Erythroblast (primary cell): ENCODE measurements around the gene SERPING1.

Experiments used
- DNase-seq, 2 experiments: peaks; one replicate each; lab custom pipeline; 2025; lab: John Stamatoyannopoulos, UW
- GATA1 ChIP-seq: IDR thresholded peaks from 2 replicates; pipeline ENCODE4 v1.6.1; 2011; ENCODE audit warnings: low read depth, mild to moderate bottlenecking, control low read depth, low read length, moderate library complexity
- POLR2A ChIP-seq: IDR thresholded peaks from 2 replicates; pipeline ENCODE4 v1.6.1; 2011; ENCODE audit warnings: mild to moderate bottlenecking, low read length

The SERPING1 gene

DNA sequence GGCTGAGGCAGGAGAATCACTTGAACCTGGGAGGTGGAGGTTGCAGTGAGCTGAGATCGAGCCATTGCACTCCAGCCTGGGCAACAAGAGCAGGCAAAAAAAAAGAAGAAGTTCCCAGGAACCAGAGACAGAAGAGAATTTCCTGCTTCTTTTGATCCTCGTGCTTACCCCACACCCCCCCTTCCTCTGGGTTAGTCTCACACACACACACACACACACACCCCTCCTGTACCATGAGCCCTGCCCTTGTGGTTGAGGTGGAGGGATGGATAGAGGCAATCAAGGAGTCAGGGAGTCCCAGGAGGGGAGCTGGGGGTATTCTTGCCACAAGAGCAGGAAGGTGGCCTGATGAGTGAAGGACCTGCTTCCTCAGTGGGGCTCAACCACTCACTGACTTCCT lies 25.9 kb upstream of the SERPING1 start:
- no peak for DNase-seq
- TF ChIP-seq GATA1 (no peak), POLR2A (no peak)

DNA sequence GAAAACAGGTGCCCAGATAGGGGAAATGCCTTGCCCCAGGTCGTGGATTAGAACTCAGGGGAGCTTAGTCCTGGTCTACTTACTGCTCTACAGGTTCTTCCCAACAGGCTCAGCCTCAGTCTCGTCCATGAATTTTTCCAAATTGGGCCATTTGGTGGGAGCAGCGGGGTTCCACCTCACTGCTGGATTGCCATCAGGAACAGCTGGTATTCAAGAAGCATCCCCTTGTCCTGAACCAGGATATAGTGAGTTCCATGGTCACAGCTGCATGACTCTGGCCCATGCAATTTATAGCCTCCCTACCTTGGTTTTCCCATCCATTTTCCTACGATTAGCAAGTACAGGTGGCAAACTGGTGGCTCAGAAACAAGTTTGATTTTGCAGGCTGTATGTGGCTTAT lies 23.4 kb upstream of the SERPING1 start:
- no peak for DNase-seq
- TF ChIP-seq GATA1, result no peak
- no peak for TF ChIP-seq POLR2A

DNA sequence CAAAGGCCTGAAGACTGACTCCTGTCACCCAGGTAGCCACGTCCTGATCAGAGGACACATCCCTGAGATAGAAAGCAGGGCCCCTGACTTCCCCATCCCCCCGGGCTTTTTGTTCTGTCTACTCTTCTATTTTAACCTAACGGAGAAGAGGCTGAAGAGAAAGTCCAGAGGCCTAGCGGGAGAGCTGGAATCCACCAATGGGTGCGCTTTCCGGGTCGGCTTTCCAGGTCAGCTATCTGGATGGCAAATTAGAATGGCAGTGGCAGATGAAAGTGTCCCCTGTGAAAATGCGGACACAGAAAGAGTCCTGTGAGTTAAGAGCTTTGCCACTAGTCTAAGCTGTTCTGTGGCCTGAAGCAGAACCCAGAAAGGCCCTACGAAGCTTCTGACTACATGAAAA lies 13.1 kb upstream of the SERPING1 start:
- no peak for DNase-seq

DNA sequence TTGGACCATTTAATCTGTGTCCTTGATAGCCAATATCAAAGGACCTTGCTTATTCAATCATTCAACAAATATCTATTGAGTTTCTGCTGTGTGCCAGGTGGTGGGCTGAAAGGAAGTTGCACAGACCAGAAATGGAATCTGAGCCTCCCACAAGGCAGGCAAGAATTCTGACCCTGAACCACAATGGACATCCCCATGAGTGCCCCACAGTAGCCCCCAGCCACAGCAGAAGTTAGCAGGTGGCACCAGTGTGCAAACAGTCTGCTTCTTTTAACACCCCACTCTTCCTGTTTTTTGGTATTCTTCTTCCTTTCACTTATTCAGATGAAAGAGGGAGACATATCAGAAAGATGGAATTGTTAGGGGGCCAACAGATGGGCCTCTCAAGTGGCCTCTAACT lies 12.2 kb upstream of the SERPING1 start:
- no peak for TF ChIP-seq GATA1
- TF ChIP-seq POLR2A, result no peak
- no peak for DNase-seq

More for the DNA sequence above, 13.1 kb upstream of the SERPING1 start:
- no peak for TF ChIP-seq POLR2A

DNA sequence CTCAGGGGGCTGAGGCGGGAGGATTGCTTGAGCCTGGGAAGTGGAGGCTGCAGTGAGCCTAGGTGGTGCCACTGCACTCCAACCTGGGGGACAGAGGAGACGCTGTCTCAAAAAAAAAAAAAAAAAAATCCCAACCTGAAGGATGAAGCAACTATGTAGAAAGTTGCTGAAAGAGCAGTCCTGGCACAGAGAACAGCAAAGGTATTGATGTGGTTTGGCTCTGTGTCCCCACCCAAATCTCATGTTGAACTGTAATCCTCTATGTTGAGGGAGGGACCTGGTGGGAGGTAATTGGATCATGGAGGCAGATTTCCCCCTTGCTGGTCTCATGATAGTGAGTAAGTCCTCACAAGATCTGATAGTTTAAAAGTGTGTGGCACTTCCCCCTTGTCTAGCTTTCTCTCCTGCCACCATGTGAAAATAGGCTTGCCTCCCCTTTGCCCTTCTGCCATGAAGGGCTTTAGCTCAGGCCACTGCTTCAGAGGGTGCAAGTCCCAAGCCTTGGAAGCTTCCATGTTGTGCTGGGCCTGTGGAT lies 10.7 kb upstream of the SERPING1 start:
- DNase-seq, result no peak
- TF ChIP-seq GATA1, result no peak
- no peak for TF ChIP-seq POLR2A

DNA sequence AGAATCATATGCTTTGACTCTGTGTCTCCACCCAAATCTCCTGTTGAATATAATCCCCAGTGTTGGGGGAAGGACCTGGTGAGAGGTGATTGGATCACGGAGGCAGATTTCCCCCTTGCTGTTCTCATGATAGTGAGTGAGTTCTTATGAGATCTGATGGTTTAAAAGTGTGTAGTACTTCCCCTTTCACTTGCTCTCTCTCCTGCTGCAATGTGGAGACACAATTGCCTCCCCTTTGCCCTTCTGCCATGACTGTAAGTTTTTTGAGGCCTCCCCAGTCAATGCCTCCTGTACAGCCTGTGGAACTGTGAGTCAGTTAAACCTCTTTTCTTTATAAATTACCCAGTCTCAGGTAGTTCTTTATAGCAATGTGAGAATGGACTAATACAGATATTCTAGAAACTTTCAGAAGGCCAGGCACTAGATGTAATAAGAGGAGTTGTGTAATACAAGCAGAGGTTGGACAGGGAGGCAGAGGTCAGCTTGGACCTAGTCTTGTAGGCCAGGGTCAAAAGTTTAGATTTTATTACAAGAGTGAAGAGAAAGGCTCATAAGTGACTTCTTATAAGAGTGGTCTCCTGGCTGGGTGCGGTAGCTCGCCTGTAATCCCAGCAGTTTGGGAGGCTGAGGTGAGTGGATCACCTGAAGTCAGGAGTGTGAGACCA lies 9.3 kb upstream of the SERPING1 start:
- TF ChIP-seq GATA1 (no peak), POLR2A (no peak)
- DNase-seq, result no peak

DNA sequence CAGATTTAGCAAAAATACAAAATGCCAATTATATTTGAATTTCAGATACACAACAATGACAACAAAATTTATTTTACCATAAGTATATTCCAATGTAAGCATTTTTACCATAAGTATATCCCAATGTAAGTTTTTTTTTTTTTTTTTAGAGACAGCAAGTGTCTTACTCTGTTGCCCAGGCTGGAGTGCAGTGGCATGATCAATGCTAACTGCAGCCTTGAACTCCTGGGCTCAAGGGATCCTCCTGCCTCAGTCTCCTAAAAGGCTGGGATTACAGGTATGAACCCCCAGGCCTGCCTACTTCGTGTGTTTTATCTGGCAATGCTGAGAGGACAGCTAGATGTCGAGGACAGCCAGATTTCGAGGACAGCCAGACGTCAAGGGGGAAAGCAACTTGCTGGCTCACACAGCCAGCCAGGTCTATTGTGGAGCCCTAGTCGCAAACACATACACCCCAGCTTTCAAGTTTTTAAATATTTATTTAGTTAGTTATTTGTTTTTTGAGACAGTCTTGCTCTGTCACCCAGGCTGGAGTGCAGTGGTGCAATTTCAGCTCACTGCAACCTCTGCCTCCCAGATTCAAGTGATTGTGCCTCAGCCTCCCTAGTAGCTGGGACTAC lies 1.1 kb upstream of the SERPING1 start:
- DNase-seq, result no peak
- no peak for TF ChIP-seq POLR2A
- no peak for TF ChIP-seq GATA1

DNA sequence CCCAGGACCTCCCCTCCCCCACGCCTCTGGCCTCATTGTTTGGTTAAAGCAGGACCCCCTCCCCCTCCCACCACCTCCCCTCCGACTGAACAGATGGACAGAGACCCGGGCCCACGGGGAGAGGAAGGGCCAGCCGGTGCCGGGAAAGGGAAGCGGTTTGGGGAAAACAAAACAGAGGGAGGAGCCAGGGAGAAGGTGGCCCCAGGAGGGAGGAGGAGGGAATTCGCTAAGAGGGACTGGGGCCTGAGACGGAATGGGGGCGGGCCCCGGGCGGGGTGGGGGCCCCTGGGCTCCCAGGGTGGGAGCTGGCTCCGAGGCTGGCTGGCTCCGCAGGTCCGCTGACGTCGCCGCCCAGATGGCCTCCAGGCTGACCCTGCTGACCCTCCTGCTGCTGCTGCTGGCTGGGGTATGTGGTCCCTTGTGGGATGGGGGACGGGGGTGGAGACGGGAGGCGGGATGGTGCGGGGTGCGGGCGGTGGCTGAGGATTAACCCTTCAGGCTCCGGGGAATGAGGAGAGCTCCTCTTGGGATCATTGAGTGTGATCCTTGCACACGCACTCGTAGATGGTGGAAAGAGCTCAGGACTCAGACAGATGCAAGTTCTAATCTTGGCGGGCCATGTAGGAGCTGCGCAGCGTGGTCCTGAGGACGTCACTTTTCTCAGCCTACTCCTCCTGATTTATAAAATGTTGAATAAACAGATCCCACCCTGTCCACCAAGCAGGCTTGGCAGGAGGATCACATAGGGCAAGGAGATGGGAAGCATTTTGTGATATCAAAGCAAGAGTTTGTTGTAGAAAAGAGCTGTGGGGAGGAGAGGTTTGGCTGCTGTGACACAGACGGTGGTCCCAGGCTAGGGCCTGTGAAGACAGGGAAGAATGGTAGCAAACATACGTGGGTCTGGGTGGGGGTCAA lies 688 bp downstream of the SERPING1 start:
- DNase-seq, result no peak
- no peak for TF ChIP-seq GATA1
- no peak for TF ChIP-seq POLR2A

DNA sequence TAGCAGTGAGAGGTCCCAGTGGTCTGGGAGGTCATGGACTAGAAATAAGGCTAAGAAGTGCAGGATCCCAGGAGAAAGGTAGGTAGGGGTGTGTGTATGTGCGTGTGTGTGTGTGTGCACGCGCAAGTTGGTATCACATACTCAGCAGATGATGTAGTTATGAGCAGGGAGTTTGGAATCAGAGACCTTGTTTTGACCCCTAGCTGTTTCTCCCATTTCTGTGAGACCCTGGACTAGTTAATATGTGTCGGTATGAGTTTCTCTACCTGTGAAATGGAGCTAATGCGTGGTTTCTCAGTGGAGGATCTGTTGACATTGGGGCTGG lies 1.3 kb downstream of the SERPING1 start:
- TF ChIP-seq GATA1, result no peak
- TF ChIP-seq POLR2A, result no peak

DNA sequence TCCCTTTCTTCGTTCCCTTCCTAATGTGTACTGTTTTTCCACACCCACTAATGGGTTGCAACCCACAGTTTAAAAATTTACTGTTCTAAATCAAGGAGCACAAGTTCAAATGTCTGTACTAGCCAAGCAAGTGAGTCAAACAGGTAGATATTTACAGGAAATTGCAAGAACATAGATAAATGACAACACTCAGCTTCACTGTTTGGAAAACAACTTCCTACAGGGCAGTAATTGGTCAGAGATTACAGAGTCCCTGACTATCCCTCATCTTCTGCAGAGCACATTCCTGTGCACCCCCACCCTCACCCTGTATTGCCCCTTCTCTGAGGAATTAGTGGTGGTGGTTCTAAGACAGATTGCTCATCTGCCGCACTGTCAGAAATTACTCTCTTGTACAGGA lies 1.9 kb downstream of the SERPING1 start:
- no peak for DNase-seq
- TF ChIP-seq GATA1, result no peak
- no peak for TF ChIP-seq POLR2A

More for the DNA sequence above, 1.3 kb downstream of the SERPING1 start:
- no peak for DNase-seq

DNA sequence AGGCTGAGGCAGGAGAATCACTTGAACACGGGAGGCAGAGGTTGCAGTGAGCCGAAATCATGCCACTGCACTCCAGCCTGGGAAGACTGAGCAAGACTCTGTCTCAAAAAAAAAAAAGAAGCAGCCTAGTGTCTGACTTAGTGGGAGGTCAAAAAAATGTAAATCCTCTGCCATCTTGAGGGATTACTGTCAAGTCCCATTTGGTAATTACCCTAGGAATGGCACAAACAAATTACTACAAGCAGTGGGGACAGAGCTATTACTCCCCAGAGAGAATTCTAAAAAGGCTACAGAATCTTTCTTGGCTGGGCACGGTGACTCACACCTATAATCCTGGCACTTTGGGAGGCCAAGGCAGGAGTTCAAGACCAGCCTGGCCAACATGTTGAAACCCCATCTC lies 3.8 kb downstream of the SERPING1 start:
- no peak for DNase-seq

DNA sequence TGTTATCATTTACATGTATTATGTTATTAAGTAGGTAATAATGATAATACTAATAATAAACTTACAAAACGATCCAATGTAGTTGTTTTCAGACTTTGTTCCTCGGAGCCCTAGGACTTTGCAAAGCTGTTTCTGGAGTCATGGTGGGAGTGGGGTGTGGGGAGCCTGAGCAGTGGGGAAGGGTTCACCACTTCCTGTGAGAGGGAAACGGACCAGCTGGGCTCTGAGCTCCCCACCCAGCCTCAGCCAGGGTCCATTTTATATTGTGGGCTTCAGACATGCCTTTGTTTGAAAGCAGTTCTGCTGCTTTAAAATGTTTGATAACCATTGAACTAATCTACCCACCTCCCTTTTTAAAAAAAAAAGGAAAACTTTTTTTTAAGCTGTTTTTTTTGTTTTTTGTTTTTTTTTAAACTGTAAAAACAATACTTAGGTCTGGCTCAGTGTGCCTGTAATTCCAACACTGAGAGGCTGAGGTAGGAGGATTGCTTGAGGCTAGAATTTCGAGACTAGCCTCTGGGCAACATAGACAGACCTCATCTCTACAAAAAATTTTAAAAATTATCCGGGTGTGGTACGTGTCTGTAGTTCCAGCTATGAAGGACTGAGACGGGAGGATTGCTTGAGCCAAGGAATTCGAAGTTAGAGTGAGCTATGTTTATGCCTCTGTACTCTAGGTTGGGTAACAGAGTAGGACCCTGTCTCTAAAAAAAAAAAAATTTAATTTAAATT lies 7.0 kb downstream of the SERPING1 start:
- DNase-seq, result no peak
- no peak for TF ChIP-seq POLR2A
- no peak for TF ChIP-seq GATA1

More for the DNA sequence above, 3.8 kb downstream of the SERPING1 start:
- TF ChIP-seq POLR2A, result no peak
- TF ChIP-seq GATA1, result no peak

DNA sequence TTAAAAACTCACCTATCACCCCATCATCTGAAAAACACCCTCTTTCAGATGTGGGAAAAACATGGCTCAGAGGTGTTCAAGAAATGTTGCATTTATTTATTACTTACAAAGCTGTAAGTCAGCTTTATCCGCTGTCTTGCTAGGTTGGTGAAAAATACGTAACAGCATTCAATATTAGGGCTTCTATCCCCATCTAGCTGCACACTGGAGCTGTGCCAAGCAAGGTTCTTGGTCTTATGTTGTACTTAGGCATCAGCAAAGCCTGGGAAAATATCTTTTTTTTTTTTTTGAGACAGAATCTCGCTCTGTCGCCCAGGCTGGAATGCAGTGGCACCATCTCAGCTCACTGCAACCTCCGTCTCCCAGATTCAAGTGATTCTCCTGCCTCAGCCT lies 7.5 kb downstream of the SERPING1 start:
- TF ChIP-seq GATA1, result no peak
- no peak for TF ChIP-seq POLR2A
- DNase-seq, result no peak
